ENCODE data around the gene TSNAXIP1. TPM values are rescaled to one million over a fixed set of nuclear protein-coding genes. Genes with fewer than 3 reads are reported as not detected.
A peak's percentile ranks its signal among the peaks of the same experiment; 100 is the strongest.

Gene TSNAXIP1
- total and polyA plus RNA-seq, 10 of the 15 experiments (the other 5 are each of a cell fraction or from before 2014, with no cell fraction given): 0.09 to 0.63 (median 0.37) TPM; not detected in 1

GRCh38 chr16:67841816-67842508 is 35.3 kb downstream of the TSNAXIP1 start, which contains the start of gene THAP11 (continued):
- no peak for TF ChIP-seq E2F4 (IDR thresholded peaks at IDR 0.05; ENCODE audit: low read depth, low read length)
- TF ChIP-seq NFXL1 (IDR thresholded peaks at IDR 0.05; ENCODE audit: borderline replicate concordance): peak; percentile 66; the same call in 1 of the 2 replicates
- no peak; the same call in 1 of the 2 replicates for TF ChIP-seq POLR2AphosphoS5 (IDR thresholded peaks at IDR 0.05; ENCODE audit: low read length)
- TF ChIP-seq SREBF1 (IDR thresholded peaks at IDR 0.05; ENCODE audit: low read length): peak; percentile 83
- TF ChIP-seq SIN3A (IDR thresholded peaks at IDR 0.05; ENCODE audit: low read depth, low read length): peak; percentile 28
- TF ChIP-seq NFIC (IDR thresholded peaks at IDR 0.05; ENCODE audit: low read depth, low read length): no peak
- TF ChIP-seq, protein P1, sequence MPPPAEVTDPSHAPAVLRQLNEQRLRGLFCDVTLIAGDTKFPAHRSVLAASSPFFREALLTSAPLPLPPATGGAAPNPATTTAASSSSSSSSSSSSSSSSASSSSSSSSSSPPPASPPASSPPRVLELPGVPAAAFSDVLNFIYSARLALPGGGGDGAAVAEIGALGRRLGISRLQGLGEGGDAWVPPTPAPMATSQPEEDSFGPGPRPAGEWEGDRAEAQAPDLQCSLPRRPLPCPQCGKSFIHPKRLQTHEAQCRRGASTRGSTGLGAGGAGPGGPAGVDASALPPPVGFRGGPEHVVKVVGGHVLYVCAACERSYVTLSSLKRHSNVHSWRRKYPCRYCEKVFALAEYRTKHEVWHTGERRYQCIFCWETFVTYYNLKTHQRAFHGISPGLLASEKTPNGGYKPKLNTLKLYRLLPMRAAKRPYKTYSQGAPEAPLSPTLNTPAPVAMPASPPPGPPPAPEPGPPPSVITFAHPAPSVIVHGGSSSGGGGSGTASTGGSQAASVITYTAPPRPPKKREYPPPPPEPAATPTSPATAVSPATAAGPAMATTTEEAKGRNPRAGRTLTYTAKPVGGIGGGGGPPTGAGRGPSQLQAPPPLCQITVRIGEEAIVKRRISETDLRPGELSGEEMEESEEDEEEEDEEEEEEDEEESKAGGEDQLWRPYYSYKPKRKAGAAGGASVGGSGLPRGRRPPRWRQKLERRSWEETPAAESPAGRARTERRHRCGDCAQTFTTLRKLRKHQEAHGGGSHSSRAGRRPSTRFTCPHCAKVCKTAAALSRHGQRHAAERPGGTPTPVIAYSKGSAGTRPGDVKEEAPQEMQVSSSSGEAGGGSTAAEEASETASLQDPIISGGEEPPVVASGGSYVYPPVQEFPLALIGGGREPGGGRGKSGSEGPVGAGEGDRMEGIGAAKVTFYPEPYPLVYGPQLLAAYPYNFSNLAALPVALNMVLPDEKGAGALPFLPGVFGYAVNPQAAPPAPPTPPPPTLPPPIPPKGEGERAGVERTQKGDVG (CRISPR knock-in tag; IDR thresholded peaks at IDR 0.05): no peak
- TF ChIP-seq ZNF384 (IDR thresholded peaks at IDR 0.05; ENCODE audit: borderline replicate concordance, low read depth, low read length): no peak
- TF ChIP-seq, protein P2, sequence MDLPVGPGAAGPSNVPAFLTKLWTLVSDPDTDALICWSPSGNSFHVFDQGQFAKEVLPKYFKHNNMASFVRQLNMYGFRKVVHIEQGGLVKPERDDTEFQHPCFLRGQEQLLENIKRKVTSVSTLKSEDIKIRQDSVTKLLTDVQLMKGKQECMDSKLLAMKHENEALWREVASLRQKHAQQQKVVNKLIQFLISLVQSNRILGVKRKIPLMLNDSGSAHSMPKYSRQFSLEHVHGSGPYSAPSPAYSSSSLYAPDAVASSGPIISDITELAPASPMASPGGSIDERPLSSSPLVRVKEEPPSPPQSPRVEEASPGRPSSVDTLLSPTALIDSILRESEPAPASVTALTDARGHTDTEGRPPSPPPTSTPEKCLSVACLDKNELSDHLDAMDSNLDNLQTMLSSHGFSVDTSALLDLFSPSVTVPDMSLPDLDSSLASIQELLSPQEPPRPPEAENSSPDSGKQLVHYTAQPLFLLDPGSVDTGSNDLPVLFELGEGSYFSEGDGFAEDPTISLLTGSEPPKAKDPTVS (IDR thresholded peaks at IDR 0.05; ENCODE audit: low read depth, low read length): no peak
- no peak for TF ChIP-seq MYB (IDR thresholded peaks at IDR 0.05; ENCODE audit: borderline replicate concordance, low read depth, low read length)
- TF ChIP-seq, protein P3, sequence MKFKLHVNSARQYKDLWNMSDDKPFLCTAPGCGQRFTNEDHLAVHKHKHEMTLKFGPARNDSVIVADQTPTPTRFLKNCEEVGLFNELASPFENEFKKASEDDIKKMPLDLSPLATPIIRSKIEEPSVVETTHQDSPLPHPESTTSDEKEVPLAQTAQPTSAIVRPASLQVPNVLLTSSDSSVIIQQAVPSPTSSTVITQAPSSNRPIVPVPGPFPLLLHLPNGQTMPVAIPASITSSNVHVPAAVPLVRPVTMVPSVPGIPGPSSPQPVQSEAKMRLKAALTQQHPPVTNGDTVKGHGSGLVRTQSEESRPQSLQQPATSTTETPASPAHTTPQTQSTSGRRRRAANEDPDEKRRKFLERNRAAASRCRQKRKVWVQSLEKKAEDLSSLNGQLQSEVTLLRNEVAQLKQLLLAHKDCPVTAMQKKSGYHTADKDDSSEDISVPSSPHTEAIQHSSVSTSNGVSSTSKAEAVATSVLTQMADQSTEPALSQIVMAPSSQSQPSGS (IDR thresholded peaks at IDR 0.05; ENCODE audit: low read length): no peak
- no peak for TF ChIP-seq PKNOX1 (IDR thresholded peaks at IDR 0.05)
- no peak for TF ChIP-seq BCL11A (IDR thresholded peaks at IDR 0.05; ENCODE audit: low read depth, low read length)
- no peak for TF ChIP-seq PRDM15 (CRISPR knock-in tag; IDR thresholded peaks at IDR 0.05)
- TF ChIP-seq RAD21 (IDR thresholded peaks at IDR 0.05; ENCODE audit: insufficient read depth, low read depth, low read length): 0 out of 2 replicates have a peak, but pooled peaks have one; percentile 24
- TF ChIP-seq CHD4 (IDR thresholded peaks at IDR 0.05): no peak
